8988T (cell line): ENCODE results near the gene YOD1.

Experiments used
- DNase-seq: peaks from one replicate; pipeline ENCODE4 v3.0.0; 2011

Gene YOD1

GRCh38 chr1:207024202-207025145 lies 26.5 kb downstream of the YOD1 start:
- no peak for DNase-seq

- no peak for DNase-seq
Measured at GRCh38 chr1:207022996-207023679, 27.9 kb downstream of the YOD1 start.

DNA sequence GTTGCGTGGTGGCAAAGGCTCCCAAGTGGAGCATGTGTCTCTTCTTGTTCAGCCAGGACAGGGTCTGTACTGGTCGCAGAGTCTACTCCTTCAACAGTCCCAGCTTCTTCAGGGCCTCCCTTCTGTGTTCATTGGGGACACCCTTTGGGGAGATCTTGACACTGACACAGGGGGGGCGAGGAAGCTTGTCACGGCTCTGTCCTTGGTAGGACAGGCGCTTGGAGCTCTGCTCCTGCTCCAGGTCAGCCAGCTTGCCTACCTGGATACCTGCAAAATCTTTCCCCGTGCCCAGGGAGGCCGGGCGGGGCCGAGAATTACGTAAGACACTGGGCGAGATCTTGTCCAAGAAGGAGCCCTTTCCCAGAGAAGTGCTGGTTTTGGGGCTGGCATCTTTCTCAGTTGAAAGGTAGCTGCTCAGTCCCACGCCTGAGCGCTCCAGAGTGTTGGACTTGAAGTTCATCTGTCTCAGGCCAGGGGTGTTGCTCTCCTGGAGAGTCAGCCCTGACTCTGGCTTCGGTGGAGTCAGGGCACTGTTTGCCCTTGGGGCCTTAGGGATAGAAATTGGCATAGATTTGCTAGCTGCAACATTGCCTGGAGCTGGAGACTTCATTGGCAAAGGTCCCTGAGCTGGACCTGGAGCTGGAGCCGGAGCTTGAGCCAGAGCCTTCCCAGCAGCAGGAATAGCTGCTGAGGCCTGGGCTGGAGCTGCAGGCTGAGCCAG lies 29.0 kb downstream of the YOD1 start:
- no peak for DNase-seq

GRCh38 chr1:207021139-207021861 lies 29.7 kb downstream of the YOD1 start:
- no peak for DNase-seq

GRCh38 chr1:207020709-207021107 lies 30.3 kb downstream of the YOD1 start:
- no peak for DNase-seq

- no peak for DNase-seq
Measured at GRCh38 chr1:207020065-207020708, 30.8 kb downstream of the YOD1 start.

DNA sequence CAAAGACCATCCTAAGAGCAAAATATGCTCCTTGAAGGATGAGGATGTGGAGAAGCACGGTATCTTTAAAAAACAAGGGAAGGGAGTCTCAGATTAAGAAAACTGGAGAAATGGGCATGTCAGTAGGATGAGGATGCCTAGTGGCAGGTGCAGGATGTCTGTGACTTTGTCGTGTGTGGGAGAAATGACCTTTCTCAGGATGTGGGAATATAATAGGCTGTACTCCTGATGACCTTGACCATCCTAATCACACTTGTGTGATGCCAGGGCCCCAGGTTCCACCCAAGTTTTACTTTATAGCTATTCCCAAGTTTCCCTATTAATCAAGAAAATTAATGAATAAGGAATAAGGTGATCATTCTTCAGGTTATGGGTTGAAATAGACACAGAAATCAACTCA lies 31.3 kb downstream of the YOD1 start:
- DNase-seq = no peak

DNA sequence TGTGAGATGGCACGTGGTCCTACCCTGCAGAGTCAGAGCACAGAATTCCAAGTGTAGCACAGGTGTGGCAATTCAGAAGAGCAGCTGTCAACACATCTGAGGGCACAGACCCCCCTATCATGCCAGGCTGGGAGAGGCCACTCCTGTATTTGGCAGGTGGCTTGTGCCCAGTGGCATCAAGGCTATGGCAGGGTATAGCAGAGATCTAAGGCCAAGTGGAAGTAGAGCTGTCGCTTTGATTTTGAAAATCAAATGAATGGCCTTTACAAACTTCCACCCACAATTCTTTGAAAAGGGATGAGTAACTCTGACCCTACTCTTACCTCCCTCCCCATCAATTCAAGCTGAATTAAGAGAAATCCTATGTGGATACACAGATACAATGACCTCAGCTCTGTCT lies 31.8 kb downstream of the YOD1 start:
- no peak for DNase-seq

GRCh38 chr1:207018707-207019106 lies 32.3 kb downstream of the YOD1 start:
- DNase-seq = no peak

DNA sequence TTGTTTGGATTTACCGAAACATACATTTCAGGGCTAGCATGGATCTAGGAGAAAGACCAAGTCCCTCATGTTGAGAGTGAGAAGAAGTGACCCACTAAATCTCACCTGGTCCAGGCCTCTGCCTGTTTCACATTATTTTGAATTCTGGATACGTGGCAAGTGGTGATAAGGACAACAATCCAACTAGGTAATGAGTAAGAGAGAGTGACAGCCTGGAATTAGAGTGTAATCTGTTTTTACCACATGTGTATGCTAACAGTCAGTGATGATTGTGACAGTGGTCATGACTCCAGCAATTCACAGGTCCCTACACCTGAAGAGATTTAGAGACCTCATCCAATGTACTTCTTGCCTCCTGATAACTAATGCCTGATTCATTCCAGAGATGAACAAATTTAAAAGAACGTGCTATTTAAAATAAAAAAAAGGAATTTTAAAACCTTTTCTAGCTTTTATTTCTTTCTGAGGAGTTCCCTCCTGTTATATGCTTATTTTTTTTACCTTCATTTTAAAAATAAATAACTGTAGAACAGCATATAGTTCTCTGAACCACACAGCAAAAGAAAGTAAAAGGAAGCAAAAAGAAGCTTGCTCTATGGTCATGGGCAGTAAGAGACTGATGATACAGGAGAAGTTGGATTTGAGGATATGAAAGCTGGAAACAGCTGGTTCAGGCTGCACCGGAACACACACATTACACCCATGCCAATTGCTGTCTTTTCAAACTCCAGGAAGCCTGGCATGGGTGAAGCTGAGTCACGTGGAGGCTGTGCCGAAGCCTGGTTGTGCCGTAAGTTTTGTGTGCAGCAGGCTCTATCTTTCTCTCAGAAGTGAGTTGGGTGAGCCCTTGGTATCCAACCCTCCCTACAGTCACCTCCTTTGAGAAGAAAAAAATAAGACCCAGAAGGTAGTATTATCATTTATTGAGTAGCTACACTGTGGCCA lies 33.1 kb downstream of the YOD1 start:
- DNase-seq = no peak

GRCh38 chr1:207015791-207016190 lies 35.2 kb downstream of the YOD1 start:
- DNase-seq = no peak

GRCh38 chr1:207014728-207015127 lies 36.3 kb downstream of the YOD1 start:
- no peak for DNase-seq

- no peak for DNase-seq
Measured at GRCh38 chr1:207013321-207014085, 37.5 kb downstream of the YOD1 start.

DNA sequence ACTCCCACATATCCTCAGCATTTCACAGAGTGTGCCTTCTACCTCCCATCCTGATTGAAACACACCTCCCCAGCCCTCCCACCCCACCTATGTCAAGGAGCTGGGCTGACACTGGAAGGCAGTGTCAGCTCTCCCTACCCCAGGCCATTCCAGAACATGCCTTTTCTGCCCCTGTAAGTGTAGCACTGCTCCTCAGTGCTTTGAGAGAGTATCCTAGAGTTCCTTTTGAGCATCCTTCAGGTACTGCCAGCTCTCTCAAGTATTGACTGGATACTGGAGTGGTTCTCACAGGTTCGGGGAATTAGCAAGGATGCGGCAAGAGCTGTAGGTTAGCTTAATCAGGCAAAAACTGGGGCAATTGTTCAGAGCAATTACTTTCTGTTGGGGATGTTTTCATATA lies 40.3 kb downstream of the YOD1 start:
- no peak for DNase-seq

DNA sequence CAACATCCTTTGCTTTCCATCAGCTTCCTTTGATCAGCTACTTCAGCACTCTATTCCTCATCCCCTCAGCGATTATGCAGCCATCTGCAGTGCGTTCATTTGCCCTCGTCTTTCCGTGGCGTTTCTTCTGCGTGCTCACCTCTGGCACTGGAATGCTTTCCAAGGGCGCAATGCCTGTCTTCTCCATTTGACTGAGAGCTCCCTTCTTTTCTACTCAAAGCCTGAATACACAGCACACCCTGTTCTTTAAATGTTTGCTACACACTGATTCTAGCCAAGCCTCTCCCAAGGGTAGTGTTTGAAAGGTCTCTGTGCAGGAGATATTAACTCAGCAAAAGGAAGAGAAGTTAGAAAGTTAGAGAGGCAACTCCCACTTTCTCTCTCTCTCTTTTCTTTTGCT lies 41.1 kb downstream of the YOD1 start:
- DNase-seq = no peak

DNA sequence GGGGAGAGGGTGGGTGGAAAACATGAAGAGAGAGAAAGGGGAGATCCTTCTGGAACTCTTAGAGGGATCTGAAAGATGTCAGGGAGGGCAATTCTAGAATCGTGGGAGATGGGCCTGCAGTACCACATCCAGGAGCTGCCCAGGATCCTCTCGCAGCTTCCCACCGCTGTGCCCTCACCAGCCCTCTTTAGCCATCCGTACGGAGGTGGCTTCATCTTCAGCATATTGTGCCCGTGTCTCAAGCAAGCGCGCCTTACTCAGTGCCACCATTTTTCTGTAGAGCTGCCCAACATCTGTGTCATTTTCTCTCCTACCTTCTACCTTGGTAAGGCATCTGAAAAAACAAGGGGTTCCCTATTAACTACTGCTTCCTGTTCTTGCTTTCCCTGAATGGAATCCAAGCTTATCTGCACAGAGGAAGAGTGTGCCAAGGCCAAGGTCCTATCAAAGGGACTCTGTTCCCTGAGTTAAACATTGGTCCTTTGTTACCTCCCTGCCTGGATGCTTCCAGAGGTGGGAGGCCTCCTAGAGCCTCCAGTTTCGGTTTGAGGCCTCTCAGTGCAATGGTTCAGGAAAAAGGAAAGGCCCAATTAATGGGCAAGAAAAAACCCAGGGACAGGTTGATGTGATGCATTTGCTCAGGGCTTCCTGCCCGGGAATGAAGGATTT lies 41.7 kb downstream of the YOD1 start:
- no peak for DNase-seq

- DNase-seq = no peak
Measured at GRCh38 chr1:207007352-207008033, 43.5 kb downstream of the YOD1 start.

DNA sequence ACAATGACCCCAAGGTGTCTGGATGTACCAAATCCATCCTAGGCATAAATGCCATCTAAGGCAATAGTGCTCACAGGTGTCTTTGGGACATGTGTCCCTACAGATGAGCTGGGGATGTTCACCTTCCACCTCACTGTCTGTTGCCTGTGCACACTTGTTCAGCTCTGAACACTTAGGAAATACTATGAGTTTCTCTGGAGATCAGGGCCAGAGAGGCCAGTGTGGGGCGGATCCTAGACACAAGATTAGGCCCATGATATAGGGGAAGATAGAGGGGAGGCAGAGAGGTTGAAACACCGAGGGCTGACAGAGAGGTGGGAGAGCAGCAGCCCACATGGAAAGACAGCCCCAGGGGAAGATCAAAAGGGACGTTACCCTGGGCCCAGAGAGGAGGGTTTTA lies 44.1 kb downstream of the YOD1 start:
- DNase-seq = no peak

GRCh38 chr1:207006083-207006482 lies 44.9 kb downstream of the YOD1 start:
- no peak for DNase-seq
